NCI-H2227 (cell line): ENCODE results near the gene OR1J1.

Experiments
- DNase-seq: peaks from one replicate; lab custom pipeline; 2025; ENCODE audit not compliant: unreplicated experiment; lab: John Stamatoyannopoulos, UW

Gene OR1J1

DNA sequence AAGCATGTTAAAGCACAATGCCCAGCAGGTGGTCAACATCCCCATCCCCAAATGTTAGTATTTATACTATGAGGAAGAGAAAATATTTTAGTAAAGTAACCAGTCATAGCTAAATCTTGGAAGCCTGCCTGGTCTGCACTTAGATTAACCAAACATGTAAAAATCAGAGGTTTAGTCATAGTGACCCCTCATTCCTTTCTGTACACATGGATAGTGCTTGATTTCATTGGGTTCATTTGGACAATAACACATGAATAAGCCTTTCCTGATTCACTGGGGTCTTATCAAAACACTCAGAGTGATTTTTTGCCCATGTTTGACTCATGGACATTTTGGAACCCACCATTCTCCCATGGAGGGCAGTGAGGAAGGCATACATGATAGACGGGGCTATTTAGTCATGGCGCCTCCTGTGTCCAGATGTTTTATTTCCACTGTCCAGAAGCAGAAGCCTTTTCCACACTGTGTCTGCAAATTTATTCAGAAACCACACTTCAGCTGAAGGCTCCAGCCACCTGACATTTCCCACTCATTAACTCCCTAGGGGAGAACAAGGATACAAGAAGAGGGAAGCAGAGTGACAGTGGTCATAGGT lies 32.5 kb downstream of the OR1J1 start:
- no peak for DNase-seq

GRCh38 chr9:122444041-122444733 lies 33.5 kb downstream of the OR1J1 start:
- no peak for DNase-seq

GRCh38 chr9:122442568-122442967 lies 35.2 kb downstream of the OR1J1 start:
- no peak for DNase-seq
